HL-60 (cell line): ENCODE data around the gene NCOA3.

ENCODE experiments used
- DNase-seq, 2 experiments: peaks; one replicate each; pipeline ENCODE4 v3.0.0-alpha.2; 2010 to 2020; ENCODE audit warnings: low read depth in 1 of 2, low spot score in 1 of 2
- H3K27ac ChIP-seq: fragments of 250-450 bp; sonication (Bioruptor Pico); replicated peaks from 2 replicates; pipeline ENCODE4 v1.5.1; 2020; ENCODE audit warnings: mild to moderate bottlenecking, moderate library complexity
- H3K27me3 ChIP-seq: fragments of 250-450 bp; sonication (Bioruptor Pico); 2 replicates; pipeline ENCODE4 v1.5.1; 2021; ENCODE audit warnings: mild to moderate bottlenecking, moderate library complexity; ENCODE audit not compliant: insufficient read depth, poor library complexity, severe bottlenecking
- H3K4me3 ChIP-seq: replicated peaks from 2 replicates; pipeline ENCODE4 v1.5.1; 2011; ENCODE audit warnings: mild to moderate bottlenecking, control low read depth, low read length; ENCODE audit not compliant: insufficient read depth
- CTCF ChIP-seq: IDR thresholded peaks from one replicate; pipeline ENCODE4 v1.5.1; 2011; ENCODE audit warnings: low read length, control low read depth, inconsistent platforms; ENCODE audit not compliant: insufficient read depth
- GABPA ChIP-seq: IDR thresholded peaks from 2 replicates; pipeline ENCODE4 v1.6.1; 2012; ENCODE audit warnings: low read depth
- POLR2AphosphoS5 ChIP-seq: IDR thresholded peaks from 2 replicates; pipeline ENCODE4 v1.6.1; 2012; ENCODE audit warnings: low read depth
- REST ChIP-seq: IDR thresholded peaks from 2 replicates; pipeline ENCODE4 v1.6.1; 2012; ENCODE audit warnings: low read depth; ENCODE audit not compliant: insufficient replicate concordance
- SPI1 ChIP-seq: IDR thresholded peaks from 2 replicates; pipeline ENCODE4 v1.6.1; 2012; ENCODE audit warnings: low read depth, mild to moderate bottlenecking, borderline replicate concordance

Gene NCOA3

DNA sequence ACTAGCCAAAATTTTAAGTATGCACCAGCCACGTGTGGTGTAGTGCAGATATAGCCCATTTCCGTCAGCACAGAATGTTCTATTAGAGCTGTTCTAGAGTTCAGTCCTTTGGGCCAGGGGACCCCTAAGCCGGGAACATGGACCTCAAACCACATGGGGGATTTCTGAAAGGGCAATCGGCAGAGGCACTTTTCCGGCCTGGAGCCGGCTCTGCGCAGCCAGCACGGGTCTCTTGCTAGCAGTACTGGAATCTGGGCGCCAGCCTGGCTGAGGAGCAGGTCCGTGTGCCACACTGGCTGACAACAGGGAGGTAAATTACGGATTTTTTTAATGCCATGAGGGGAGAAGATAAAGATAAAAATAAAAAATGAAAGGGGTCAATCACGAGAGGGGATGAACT is 163.1 kb downstream of the NCOA3 start:
- TF ChIP-seq SPI1 (no peak), GABPA (no peak), POLR2AphosphoS5 (no peak), REST (no peak)
- no peak for DNase-seq
- Histone ChIP-seq H3K27ac (no peak overlapping the region), H3K4me3 (no peak overlapping the region), H3K27me3 (no peaks in the 10 kb centered on the region)

DNA sequence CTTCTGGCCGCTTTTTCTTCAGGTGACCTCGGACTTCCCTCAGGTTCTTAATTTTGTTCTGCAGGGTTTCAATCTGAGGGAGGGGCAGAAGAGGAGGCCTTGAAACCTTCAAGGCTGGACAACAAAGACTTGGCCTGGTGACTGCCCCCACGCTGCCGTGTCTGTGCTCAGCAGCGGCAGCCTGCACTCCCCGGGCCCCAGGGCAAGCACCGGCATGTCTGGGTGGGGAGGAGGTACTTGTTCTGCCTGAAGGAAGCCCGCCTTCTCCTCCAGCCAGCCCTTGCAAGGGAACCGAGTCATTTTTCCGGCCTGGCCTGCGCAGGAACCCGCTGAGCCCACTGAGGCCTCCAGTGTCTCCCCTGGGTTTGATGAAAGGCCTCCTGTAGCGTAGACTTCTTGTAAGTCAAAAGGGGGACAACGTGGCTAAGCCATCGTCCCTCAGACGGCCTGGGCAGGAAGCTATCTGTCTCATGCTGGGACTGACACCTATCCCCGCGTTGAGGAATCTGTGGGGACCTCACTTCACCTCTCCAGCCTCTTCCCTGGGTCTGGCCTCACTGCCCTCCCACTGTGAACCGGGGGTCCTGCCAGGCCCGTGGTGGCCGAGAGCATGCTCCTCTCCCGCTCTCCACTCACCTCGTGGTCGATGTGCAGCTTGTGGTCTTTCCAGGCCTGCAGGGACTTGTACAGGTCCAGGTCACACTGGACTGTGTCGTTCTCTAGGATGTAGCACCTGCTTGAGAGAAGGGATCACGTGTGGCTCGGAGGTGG is 163.7 kb downstream of the NCOA3 start:
- TF ChIP-seq POLR2AphosphoS5 (no peak), CTCF (no peak), SPI1 (no peak), GABPA (no peak), REST (no peak)
- no peak overlapping the region for H3K4me3 ChIP-seq
- DNase-seq, result no peak
- H3K27ac ChIP-seq, result no peak overlapping the region
- no peaks in the 10 kb centered on the region for H3K27me3 ChIP-seq

- Histone ChIP-seq H3K4me3 (no peak overlapping the region), H3K27me3 (no peaks in the 10 kb centered on the region), H3K27ac (no peak overlapping the region)
- DNase-seq, result no peak
- TF ChIP-seq GABPA (no peak), REST (no peak), POLR2AphosphoS5 (no peak), CTCF (no peak), SPI1 (no peak)
Observed at GRCh38 chr20:47666304-47666703, 164.6 kb downstream of the NCOA3 start.
